Esophagus muscularis mucosa (tissue), 4 donors: ENCODE results near the gene ZNF556. TPM values are rescaled to one million over a fixed set of nuclear protein-coding genes. Genes with fewer than 3 reads are reported as not detected.

Experiments used
- DNase-seq: peaks from one replicate; pipeline ENCODE4 v3.0.0-alpha.2; 2017; ENCODE audit errors: extremely low spot score
- H3K27ac ChIP-seq, 4 donors: fragments of 200-600 bp; sonication (generic); replicated peaks in 1 of 4; 1 replicate in 3 of 4; 2 replicates in 1 of 4; pipeline ENCODE4 v1.5.1; 2016 to 2019; ENCODE audit warnings: mild to moderate bottlenecking in 1 of 4
- H3K27me3 ChIP-seq, 4 donors: fragments of 200-600 bp; sonication (generic); one replicate each; pipeline versions ENCODE4 v1.5.1 to v1.6.0; 2016 to 2019
- H3K36me3 ChIP-seq, 4 donors: fragments of 200-600 bp; sonication (generic); one replicate each; pipeline ENCODE4 v1.5.1; 2016 to 2019
- H3K4me1 ChIP-seq, 4 donors: fragments of 200-600 bp; sonication (generic); one replicate each; pipeline ENCODE4 v1.5.1; 2016 to 2019
- H3K4me3 ChIP-seq, 4 donors: fragments of 200-600 bp; sonication (generic); 1 replicate in 2 of 4; 2 replicates in 2 of 4; pipeline ENCODE4 v1.5.1; 2016 to 2019; ENCODE audit warnings: mild to moderate bottlenecking in 4 of 4, moderate library complexity in 1 of 4
- H3K9me3 ChIP-seq, 4 donors: fragments of 200-600 bp; sonication (generic); 1 replicate in 3 of 4; 2 replicates in 1 of 4; pipeline ENCODE4 v1.5.1; 2016 to 2019
- CTCF ChIP-seq, 3 experiments: fragments of 200-600 bp in 2 of 3; fragments of 450-650 bp in 1 of 3; sonication (generic) in 2 of 3; IDR thresholded peaks; one replicate each; pipeline ENCODE4 v1.5.1; 2017 to 2019; ENCODE audit warnings: antibody characterized with exemption in 3 of 3, mild to moderate bottlenecking in 2 of 3, moderate library complexity in 1 of 3
- EP300 ChIP-seq: sonication (generic); formaldehyde crosslinking; IDR thresholded peaks from one replicate; pipeline ENCODE4 v1.6.1; 2017; ENCODE audit warnings: antibody characterized with exemption
- POLR2A ChIP-seq: fragments of 450-650 bp; IDR thresholded peaks from one replicate; pipeline ENCODE4 v1.6.1; 2017; ENCODE audit warnings: antibody characterized with exemption, moderate library complexity, mild to moderate bottlenecking, low read depth
- POLR2AphosphoS5 ChIP-seq, 2 donors: sonication (generic); formaldehyde crosslinking; IDR thresholded peaks; one replicate each; pipeline ENCODE4 v1.6.1; 2017; ENCODE audit warnings: antibody characterized with exemption in 2 of 2
- WGBS: methylation state at CpG from one replicate; pipeline ENCODE4 v1.1.5; 2018; 5-methylcytosine and 5-hydroxymethylcytosine counted together
- intact Hi-C: fragments of 100-400 bp; cut with DNase I; formaldehyde crosslinking; loops from one replicate; pipeline ENCODE4 v1.15.1; 2023
- total RNA-seq, 4 donors: library from RNA; depleted of rRNA; stranded (reverse); fragments of >200 nt; gene quantifications; one replicate each; pipeline versions ENCODE4 v1.1.0 to v1.2.1, GENCODE V29; 2016

ZNF556 gene
- total RNA-seq, 4 donors from 2014 or later = 0.42 TPM; not detected in 3

GRCh38 chr19:2856457-2857050 lies 10.6 kb upstream of the ZNF556 start:
- TF ChIP-seq EP300 (no peak), POLR2A (no peak), POLR2AphosphoS5 (IDR thresholded peaks at IDR 0.05) (no peak), CTCF (IDR thresholded peaks at IDR 0.05) (no peak)
- H3K27me3 ChIP-seq = no peaks in the 10 kb centered on the region
- peaks cover 22 to 42% (median 38%) of the 10 kb centered on the region in 4 donors for H3K36me3 ChIP-seq
- WGBS = 94% methylated on average over 5 of the region's 5 CpGs
- no peak for DNase-seq
- H3K4me1 ChIP-seq = no peaks in the 10 kb centered on the region
- intact Hi-C loops = no loop called here
- no peak overlapping the region for H3K4me3 ChIP-seq
- H3K27ac ChIP-seq = no peak overlapping the region
- H3K9me3 ChIP-seq = peaks cover 15 to 83% (median 62%) of the 10 kb centered on the region in 4 donors

- WGBS = 77% methylated on average over 25 of the region's 27 CpGs
- peaks cover 0 to 19% (median 15%) of the 10 kb centered on the region in 4 donors for H3K36me3 ChIP-seq
- H3K9me3 ChIP-seq = peaks cover 0 to 60% (median 39%) of the 10 kb centered on the region in 4 donors
- no peak for DNase-seq
- no peaks in the 10 kb centered on the region for H3K4me1 ChIP-seq
- no peak overlapping the region for H3K27ac ChIP-seq
- intact Hi-C loops = no loop called here
- no peak for TF ChIP-seq EP300
- no peaks in the 10 kb centered on the region for H3K27me3 ChIP-seq
- H3K4me3 ChIP-seq = no peak overlapping the region
These were observed 8.3 kb upstream of the ZNF556 start for GRCh38 chr19:2858864-2859263.

GRCh38 chr19:2863816-2864215 lies 3.3 kb upstream of the ZNF556 start:
- intact Hi-C loops = no loop called here

GRCh38 chr19:2865334-2866100 lies 1.6 kb upstream of the ZNF556 start:
- no peak for TF ChIP-seq EP300
- no peak for TF ChIP-seq POLR2AphosphoS5 (IDR thresholded peaks at IDR 0.05)
- no peak for TF ChIP-seq POLR2A
- TF ChIP-seq CTCF (IDR thresholded peaks at IDR 0.05) = no peak
- Histone ChIP-seq H3K4me1 (no peaks in the 10 kb centered on the region), H3K27ac (no peak overlapping the region), H3K9me3 (no peaks in the 10 kb centered on the region), H3K27me3 (no peaks in the 10 kb centered on the region), H3K36me3 (no peaks in the 10 kb centered on the region), H3K4me3 (no peak overlapping the region)
- WGBS = 78% methylated on average over 12 of the region's 12 CpGs
- intact Hi-C loops = no loop called here
- DNase-seq = no peak

More at GRCh38 chr19:2863816-2864215, 3.3 kb upstream of the ZNF556 start:
- no peak for DNase-seq
- H3K4me1 ChIP-seq = no peaks in the 10 kb centered on the region
- no peaks in the 10 kb centered on the region for H3K27me3 ChIP-seq
- H3K4me3 ChIP-seq = no peak overlapping the region
- H3K27ac ChIP-seq = no peak overlapping the region
- WGBS = 80% methylated on average over 5 of the region's 10 CpGs
- TF ChIP-seq POLR2A (no peak), CTCF (IDR thresholded peaks at IDR 0.05) (no peak), EP300 (no peak), POLR2AphosphoS5 (IDR thresholded peaks at IDR 0.05) (no peak)
- peaks cover 0 to 12% (median 5%) of the 10 kb centered on the region in 4 donors for H3K9me3 ChIP-seq
- no peaks in the 10 kb centered on the region for H3K36me3 ChIP-seq

GRCh38 chr19:2866495-2867024 lies 575 bp upstream of the ZNF556 start:
- Histone ChIP-seq H3K4me3 (no peak overlapping the region), H3K27me3 (no peaks in the 10 kb centered on the region), H3K27ac (no peak overlapping the region), H3K4me1 (no peaks in the 10 kb centered on the region), H3K36me3 (no peaks in the 10 kb centered on the region), H3K9me3 (no peaks in the 10 kb centered on the region)
- intact Hi-C loops = no loop called here
- DNase-seq = no peak
- no peak for TF ChIP-seq CTCF (IDR thresholded peaks at IDR 0.05)
- no peak for TF ChIP-seq POLR2AphosphoS5 (IDR thresholded peaks at IDR 0.05)
- 94% methylated on average over 7 of the region's 8 CpGs for WGBS
